DND-41 (cell line): Measurements from ENCODE around the gene SEMA3A.

Source experiments
- EZH2 ChIP-seq: IDR thresholded peaks from 3 replicates; pipeline ENCODE4 v1.6.1; 2012; ENCODE audit warnings: borderline replicate concordance, low read depth, mild to moderate bottlenecking, moderate library complexity, low read length, inconsistent platforms; ENCODE audit not compliant: severe bottlenecking
- TF ChIP-seq, protein P1 (sequence below): IDR thresholded peaks from 2 replicates; pipeline ENCODE4 v1.5.1; 2012; ENCODE audit warnings: borderline replicate concordance, low read length, moderate library complexity, mild to moderate bottlenecking; ENCODE audit not compliant: poor library complexity, severe bottlenecking; ENCODE audit errors: extremely low read depth

DNA sequence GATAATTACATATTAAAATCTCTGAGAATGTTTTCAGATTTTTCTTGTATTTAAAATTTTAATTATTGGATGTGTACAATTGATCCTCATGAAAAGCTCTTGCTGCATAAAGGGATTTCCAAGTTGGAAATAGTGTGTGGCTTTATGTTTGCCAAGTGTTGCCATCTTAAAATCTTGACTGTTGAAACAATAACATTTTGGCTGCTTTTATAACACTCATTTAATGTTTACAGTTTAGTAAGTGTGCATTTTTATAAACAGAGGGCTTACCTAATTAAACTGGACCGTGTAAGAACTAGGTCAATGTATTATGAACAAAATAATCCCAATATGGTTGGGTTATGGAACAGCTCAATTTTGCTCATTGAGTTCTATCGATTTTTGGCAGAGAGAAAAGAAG, 23.9 kb downstream of the SEMA3A start:
- TF ChIP-seq EZH2, result no peak
- TF ChIP-seq, protein P1, sequence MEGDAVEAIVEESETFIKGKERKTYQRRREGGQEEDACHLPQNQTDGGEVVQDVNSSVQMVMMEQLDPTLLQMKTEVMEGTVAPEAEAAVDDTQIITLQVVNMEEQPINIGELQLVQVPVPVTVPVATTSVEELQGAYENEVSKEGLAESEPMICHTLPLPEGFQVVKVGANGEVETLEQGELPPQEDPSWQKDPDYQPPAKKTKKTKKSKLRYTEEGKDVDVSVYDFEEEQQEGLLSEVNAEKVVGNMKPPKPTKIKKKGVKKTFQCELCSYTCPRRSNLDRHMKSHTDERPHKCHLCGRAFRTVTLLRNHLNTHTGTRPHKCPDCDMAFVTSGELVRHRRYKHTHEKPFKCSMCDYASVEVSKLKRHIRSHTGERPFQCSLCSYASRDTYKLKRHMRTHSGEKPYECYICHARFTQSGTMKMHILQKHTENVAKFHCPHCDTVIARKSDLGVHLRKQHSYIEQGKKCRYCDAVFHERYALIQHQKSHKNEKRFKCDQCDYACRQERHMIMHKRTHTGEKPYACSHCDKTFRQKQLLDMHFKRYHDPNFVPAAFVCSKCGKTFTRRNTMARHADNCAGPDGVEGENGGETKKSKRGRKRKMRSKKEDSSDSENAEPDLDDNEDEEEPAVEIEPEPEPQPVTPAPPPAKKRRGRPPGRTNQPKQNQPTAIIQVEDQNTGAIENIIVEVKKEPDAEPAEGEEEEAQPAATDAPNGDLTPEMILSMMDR, result no peak
